OCI-LY7 (cell line): ENCODE results near the gene FAM81A. TPM values are rescaled to one million over a fixed set of nuclear protein-coding genes. Genes with fewer than 3 reads are reported as not detected.
A peak's percentile ranks its signal among the peaks of the same experiment; 100 is the strongest.

Source experiments
- BruUV-seq: library from RNA; stranded (reverse); fragments of 400-500 nt; replicated peaks from 2 replicates; lab custom pipeline; 2021; lab: Mats Ljungman, UMichigan
- CTCF ChIA-PET: fragments of 300-600 bp; sonication (Branson Sonifier 250); formaldehyde crosslinking; loops from one replicate; lab custom pipeline; 2022; ENCODE audit warnings: antibody characterized with exemption; ENCODE audit not compliant: unreplicated experiment; lab: Charles Lee
- POLR2A ChIA-PET: fragments of 300-600 bp; sonication (Branson Sonifier 250); formaldehyde crosslinking; loops from one replicate; lab custom pipeline; 2022; ENCODE audit warnings: antibody characterized with exemption; lab: Charles Lee
- DNase-seq: peaks from one replicate; pipeline ENCODE4 v3.0.0-alpha.2; 2015; ENCODE audit warnings: low spot score
- H2AFZ ChIP-seq: fragments of 200-600 bp; sonication (generic), shearing (Covaris generic); 2 replicates; pipeline ENCODE4 v1.6.1; 2014; ENCODE audit warnings: mild to moderate bottlenecking, antibody characterized with exemption, low read length, moderate library complexity
- H3K27ac ChIP-seq: fragments of 200-600 bp; sonication (generic); 2 replicates; pipeline ENCODE4 v1.5.1; 2014; ENCODE audit warnings: mixed run types, low read depth, mild to moderate bottlenecking, moderate library complexity, low read length, inconsistent platforms; ENCODE audit not compliant: poor library complexity, severe bottlenecking
- H3K36me3 ChIP-seq: fragments of 200-600 bp; sonication (generic); 2 replicates; pipeline ENCODE4 v1.6.1; 2014; ENCODE audit warnings: mild to moderate bottlenecking, antibody characterized with exemption, low read length, moderate library complexity, mixed read lengths; ENCODE audit not compliant: insufficient read depth
- H3K4me1 ChIP-seq: fragments of 200-600 bp; sonication (generic); 2 replicates; pipeline ENCODE4 v1.5.1; 2014; ENCODE audit warnings: mild to moderate bottlenecking, low read length; ENCODE audit not compliant: insufficient read depth, poor library complexity, severe bottlenecking
- H3K4me2 ChIP-seq: fragments of 200-600 bp; sonication (generic); 2 replicates; pipeline ENCODE4 v1.6.1; 2014; ENCODE audit warnings: mild to moderate bottlenecking, low read length
- H3K4me3 ChIP-seq: fragments of 200-600 bp; sonication (generic); 2 replicates; pipeline ENCODE4 v1.5.1; 2014; ENCODE audit warnings: mild to moderate bottlenecking, low read depth, low read length; ENCODE audit not compliant: poor library complexity, severe bottlenecking
- H3K79me2 ChIP-seq: fragments of 200-600 bp; sonication (generic); 2 replicates; pipeline ENCODE4 v1.6.1; 2016; ENCODE audit warnings: low read depth, mild to moderate bottlenecking, low read length, moderate library complexity, mixed read lengths; ENCODE audit not compliant: insufficient read depth
- H3K9me2 ChIP-seq: fragments of 200-600 bp; sonication (generic); 2 replicates; pipeline ENCODE4 v1.6.1; 2016; ENCODE audit warnings: mild to moderate bottlenecking, low read length, mixed read lengths; ENCODE audit not compliant: insufficient read depth
- H3K9me3 ChIP-seq: fragments of 200-600 bp; sonication (generic); 2 replicates; pipeline ENCODE4 v1.6.1; 2014; ENCODE audit warnings: mild to moderate bottlenecking, mixed run types, low read length, mixed read lengths
- H4K20me1 ChIP-seq: fragments of 200-600 bp; sonication (generic); 2 replicates; pipeline ENCODE4 v1.6.1; 2014; ENCODE audit warnings: mild to moderate bottlenecking, antibody characterized with exemption, low read length, moderate library complexity, mixed read lengths; ENCODE audit not compliant: insufficient read depth
- EZH2phosphoT487 ChIP-seq: fragments of 200-600 bp; sonication (generic); IDR thresholded peaks from 2 replicates; pipeline ENCODE4 v1.6.1; 2018; ENCODE audit warnings: low read depth, borderline replicate concordance, mild to moderate bottlenecking, mixed run types, antibody characterized with exemption, low read length, moderate library complexity, mixed read lengths
- intact Hi-C: fragments of 100-400 bp; cut with micrococcal nuclease; formaldehyde crosslinking; loops from one replicate; pipeline ENCODE4 v1.10.0; 2022; ENCODE audit not compliant: unreplicated experiment
- total RNA-seq, 2 experiments: library from RNA; depleted of rRNA in 1 of 2; stranded (reverse); fragments of >200 nt in 1 of 2; shearing (Covaris generic) in 1 of 2; gene quantifications; 2 replicates each; pipeline ENCODE4 v1.2.3, GENCODE V29; 2014 to 2022
- TF ChIP-seq, protein P1 (sequence below): fragments of 200-600 bp; sonication (generic); conservative IDR thresholded peaks from 2 replicates; pipeline ENCODE4 v1.5.1; 2014; ENCODE audit warnings: mild to moderate bottlenecking, antibody characterized with exemption, low read length, moderate library complexity, mixed read lengths

Gene FAM81A
- total RNA-seq, 2 experiments from 2014 or later, result 11.6 to 37.4 TPM

DNA sequence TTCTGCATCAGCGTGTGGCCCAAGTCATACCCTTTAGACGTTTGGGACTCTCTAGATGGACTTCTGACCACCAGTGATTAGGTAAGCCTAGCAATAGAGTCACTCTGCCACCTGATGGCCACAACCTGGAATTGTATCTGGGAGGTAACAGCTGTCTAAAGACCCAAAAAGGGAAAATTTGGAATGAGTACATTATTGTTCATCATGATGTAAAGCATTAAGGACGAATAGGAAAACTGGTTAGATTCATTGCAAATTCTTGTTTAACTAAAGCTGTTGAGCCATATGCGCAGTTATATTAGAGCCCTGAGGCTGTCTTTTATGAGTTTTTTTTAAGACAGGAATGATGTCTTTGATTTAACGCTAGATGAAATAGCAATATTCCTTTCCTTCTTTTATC, 63.6 kb downstream of the FAM81A start:
- peak; percentile 66 for DNase-seq
- Histone ChIP-seq H3K27ac (no peak overlapping the region), H3K4me2 (no peak overlapping the region), H3K9me3 (no peaks in the 10 kb centered on the region), H4K20me1 (no peaks in the 10 kb centered on the region), H3K9me2 (no peaks in the 10 kb centered on the region), H3K79me2 (no peaks in the 10 kb centered on the region), H3K4me3 (no peak overlapping the region), H3K36me3 (no peaks in the 10 kb centered on the region), H3K4me1 (no peaks in the 10 kb centered on the region), H2AFZ (no peak overlapping the region)
- intact Hi-C loops, result loop anchor here (1.0 kb wide), 1 partner anchor 28 kb away; no protein-coding TSS in a partner anchor
- POLR2A ChIA-PET, result interaction anchor here (3.0 kb wide), 1 partner anchor 15 kb away, joined by 11 read pairs; no protein-coding TSS in a partner anchor
- no TSS peak for BruUV-seq
- TF ChIP-seq, protein P1, sequence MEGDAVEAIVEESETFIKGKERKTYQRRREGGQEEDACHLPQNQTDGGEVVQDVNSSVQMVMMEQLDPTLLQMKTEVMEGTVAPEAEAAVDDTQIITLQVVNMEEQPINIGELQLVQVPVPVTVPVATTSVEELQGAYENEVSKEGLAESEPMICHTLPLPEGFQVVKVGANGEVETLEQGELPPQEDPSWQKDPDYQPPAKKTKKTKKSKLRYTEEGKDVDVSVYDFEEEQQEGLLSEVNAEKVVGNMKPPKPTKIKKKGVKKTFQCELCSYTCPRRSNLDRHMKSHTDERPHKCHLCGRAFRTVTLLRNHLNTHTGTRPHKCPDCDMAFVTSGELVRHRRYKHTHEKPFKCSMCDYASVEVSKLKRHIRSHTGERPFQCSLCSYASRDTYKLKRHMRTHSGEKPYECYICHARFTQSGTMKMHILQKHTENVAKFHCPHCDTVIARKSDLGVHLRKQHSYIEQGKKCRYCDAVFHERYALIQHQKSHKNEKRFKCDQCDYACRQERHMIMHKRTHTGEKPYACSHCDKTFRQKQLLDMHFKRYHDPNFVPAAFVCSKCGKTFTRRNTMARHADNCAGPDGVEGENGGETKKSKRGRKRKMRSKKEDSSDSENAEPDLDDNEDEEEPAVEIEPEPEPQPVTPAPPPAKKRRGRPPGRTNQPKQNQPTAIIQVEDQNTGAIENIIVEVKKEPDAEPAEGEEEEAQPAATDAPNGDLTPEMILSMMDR, result peak; percentile 96
- no peak for TF ChIP-seq EZH2phosphoT487
- CTCF ChIA-PET, result interaction anchor here (0.6 to 0.7 kb wide), 2 partner anchors 9 to 27 kb away, joined by 3 read pairs; no protein-coding TSS in a partner anchor

DNA sequence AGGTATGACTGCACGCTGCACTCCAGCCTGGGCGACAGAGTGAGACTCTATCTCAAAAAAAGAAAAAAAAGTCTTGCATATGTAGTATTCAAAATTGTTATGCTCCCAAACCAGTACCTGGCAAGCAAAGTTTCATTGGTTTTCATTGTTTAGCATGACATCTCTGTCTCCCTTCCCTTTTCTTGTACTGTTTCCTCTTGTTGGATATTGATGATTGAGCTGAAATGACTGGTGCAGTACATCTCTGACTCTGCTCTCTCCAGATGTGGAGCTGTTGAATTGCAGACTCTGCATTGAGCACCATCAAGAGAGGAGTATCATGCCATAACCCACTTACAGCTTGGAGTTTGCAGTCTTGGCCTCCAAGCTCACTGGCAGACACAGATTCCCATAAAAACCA, 77.2 kb downstream of the FAM81A start:
- Histone ChIP-seq H4K20me1 (no peaks in the 10 kb centered on the region), H3K4me3 (no peak overlapping the region), H2AFZ (no peak overlapping the region), H3K79me2 (no peaks in the 10 kb centered on the region), H3K9me2 (no peaks in the 10 kb centered on the region), H3K36me3 (no peaks in the 10 kb centered on the region), H3K4me1 (peaks cover 19% of the 10 kb centered on the region), H3K4me2 (no peak overlapping the region), H3K27ac (no peak overlapping the region), H3K9me3 (no peaks in the 10 kb centered on the region)
- TF ChIP-seq, protein P1, result no peak
- TF ChIP-seq EZH2phosphoT487, result no peak
- no peak for DNase-seq
- intact Hi-C loops, result no loop called here
- POLR2A ChIA-PET, result interaction anchor here (0.5 to 4.0 kb wide), 7 partner anchors 8 to 637 kb away, joined by 3 to 23 read pairs (median 3); no protein-coding TSS in a partner anchor
- BruUV-seq, result no TSS peak
- CTCF ChIA-PET, result interaction anchor here (1.0 to 2.5 kb wide), 2 partner anchors 9 to 14 kb away, joined by 3 to 10 read pairs; no protein-coding TSS in a partner anchor
